Brain pericyte (primary cell): ENCODE results near the gene NBEAL2.

Experiments
- DNase-seq: peaks from one replicate; pipeline ENCODE4 v3.0.0-alpha.2; 2012; ENCODE audit warnings: low read depth, low spot score

NBEAL2 gene, protein sequence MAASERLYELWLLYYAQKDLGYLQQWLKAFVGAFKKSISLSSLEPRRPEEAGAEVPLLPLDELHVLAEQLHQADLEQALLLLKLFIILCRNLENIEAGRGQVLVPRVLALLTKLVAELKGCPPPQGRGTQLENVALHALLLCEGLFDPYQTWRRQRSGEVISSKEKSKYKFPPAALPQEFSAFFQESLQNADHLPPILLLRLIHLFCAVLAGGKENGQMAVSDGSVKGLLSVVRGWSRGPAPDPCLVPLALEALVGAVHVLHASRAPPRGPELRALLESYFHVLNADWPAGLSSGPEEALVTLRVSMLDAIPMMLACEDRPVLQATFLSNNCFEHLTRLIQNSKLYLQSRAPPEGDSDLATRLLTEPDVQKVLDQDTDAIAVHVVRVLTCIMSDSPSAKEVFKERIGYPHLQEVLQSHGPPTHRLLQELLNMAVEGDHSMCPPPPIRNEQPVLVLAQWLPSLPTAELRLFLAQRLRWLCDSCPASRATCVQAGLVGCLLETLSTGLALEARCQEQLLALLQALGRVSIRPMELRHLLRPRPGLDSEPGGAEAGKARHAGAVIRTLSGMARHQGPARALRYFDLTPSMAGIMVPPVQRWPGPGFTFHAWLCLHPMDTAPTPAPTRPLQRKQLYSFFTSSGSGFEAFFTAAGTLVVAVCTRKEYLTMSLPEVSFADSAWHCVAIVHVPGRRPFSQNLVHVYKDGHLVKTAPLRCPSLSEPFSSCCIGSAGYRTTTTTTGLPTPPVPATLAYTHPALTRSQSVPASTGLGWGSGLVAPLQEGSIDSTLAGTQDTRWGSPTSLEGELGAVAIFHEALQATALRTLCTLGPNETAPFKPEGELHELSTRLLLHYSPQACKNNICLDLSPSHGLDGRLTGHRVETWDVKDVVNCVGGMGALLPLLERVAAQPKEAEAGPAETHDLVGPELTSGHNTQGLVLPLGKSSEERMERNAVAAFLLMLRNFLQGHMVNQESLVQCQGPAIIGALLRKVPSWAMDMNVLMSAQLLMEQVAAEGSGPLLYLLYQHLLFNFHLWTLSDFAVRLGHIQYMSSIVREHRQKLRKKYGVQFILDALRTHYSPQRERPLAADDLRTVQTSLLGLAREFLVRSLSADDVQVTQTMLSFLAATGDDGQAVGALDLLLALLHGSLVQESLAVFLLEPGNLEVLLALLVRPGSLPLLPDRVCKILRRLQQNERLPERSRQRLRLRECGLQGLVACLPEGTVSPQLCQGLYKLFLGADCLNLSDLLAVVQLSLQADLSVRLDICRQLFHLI (N-terminal part only)

DNA sequence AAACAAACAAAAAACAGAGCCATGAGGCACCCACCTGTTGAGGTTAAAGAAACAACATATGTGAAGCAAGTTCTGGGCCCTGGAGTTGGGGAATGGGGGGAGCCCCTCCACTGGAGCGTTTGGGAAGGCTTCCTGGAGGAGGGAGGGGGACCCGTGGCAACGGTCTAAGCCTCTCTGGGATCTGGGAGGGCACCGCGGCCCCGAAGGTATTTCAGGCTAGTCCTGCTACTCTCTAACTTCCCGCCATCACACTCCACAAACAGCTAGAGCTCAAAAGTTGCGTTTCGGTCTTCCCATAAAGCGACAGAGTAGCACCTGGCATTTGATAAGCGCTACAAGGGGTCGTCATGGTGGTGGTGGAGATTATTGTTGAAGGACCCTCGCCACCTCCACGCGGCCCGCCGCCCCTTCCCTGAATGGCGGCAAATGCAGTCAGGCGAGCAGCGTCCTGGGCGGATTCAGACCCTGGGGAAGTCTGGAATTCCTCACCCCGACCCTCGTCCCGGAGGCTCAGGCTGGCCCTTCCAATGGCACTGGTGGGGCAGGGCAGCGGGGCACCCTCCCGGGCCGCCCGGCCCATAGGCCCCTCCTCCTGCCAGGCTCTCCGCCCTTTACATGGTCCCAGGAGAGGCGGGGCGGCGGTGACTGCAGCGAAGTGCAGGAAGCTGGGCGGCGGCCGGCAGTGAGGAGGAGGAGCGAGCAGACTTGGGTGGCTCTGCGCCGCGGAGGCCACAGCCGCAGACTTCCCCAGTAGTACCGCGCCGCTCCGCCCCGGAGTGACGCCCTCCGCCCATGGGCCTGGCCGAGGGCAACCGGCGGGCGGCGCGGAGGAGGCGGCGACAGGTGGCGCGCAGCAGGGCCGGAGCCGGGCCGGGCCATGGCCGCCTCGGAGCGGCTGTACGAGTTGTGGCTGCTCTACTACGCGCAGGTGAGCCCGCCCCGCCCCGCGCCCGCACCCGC, at the start of gene NBEAL2:
Gene NBEAL2 (plus strand): TSS at position 682 of the 960 bp plus-strand sequence. CDS start 196 bp downstream, at position 878.
- no peak for DNase-seq

DNA sequence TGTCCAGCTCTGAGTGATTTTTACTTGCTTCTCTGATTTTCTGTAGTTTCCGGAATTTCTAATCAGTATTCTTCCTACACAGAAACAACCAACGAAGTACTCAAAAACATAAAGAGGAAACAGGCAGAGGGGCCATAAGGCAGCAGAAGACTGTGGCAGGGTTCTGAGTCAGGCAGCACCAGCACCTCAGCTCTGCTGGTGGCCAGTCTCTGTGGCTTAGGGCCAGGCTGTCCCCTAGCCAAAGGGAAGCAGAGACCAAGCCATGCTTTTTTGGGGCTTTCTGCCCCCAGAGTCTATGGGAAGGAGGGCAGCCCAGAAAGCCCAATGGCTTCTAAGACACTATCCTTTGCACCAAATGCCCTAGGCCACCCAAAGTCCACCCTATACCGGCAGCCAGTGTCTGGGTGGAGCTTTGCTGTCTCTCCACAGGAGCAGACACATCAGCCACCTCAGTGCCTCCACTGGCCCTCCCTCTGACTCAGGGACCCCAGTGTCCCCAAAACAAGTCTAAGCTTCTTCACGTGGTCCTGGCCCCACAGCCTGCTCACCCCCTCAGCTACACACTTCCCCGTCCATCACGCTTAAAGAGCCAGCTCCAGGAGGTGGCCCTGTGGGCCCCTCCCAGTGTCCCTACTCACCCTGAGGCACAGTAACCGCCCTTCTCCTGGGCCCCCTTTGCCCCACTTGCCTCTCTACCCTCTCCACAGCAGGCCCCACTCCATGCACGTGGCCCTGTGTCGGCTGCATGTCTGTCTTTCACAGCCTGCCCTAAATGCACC, 49.1 kb upstream of the NBEAL2 start:
- DNase-seq: no peak

DNA sequence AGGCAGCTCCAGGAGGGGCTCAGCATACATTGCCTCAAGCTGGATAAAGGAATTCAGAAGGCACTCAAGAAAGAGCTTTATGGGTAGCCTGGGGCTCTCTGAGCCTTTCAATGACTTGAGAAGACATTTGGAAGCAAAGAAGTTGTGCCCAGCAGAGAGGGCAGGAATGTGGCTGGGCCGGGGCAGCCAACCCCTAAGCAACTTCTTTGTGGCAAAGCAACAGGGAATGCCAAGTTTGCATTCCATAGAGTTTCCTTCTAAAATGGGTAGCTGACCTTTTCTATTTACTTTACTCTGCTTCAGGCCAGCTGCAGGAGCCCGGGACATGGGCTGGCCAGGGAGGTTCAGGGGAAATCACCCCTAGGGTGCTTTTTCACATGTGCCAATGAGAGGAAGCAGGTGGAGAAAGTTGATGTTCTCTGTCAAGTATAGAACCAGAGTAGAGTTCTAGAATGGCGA, 48.5 kb upstream of the NBEAL2 start:
- DNase-seq: no peak

DNA sequence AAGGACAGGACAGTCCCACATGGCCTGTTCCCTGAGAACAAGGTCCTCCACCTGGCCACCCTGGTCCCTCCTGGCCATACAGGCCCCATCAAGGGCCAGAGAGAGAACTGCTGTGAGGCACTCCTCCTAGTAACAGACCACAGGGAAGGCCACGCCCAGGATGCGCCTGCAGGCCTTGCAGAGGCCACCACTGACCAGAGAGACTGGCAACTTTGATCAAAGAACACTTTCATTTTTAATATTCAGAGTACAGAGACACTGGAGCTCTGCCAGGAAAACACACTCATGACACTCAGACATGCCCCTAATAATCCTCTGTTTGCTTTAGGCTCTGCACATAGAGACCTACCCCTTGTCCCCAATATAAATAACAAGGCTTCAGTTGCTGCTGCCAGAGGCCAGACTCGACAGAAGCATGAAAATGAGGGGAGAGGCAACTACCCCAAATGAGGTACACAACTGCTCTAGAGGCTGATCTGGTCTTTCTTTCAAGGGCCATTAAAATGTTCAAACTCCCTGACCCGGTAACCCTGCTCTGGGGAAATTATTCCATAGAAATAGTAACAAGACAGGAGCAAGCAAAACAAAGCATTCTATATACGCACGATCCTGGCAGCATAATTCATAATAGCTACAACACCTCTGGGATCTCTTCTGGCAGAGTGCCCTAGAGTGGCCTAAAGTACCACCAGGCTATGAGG, 47.7 kb upstream of the NBEAL2 start:
- DNase-seq: no peak

DNA sequence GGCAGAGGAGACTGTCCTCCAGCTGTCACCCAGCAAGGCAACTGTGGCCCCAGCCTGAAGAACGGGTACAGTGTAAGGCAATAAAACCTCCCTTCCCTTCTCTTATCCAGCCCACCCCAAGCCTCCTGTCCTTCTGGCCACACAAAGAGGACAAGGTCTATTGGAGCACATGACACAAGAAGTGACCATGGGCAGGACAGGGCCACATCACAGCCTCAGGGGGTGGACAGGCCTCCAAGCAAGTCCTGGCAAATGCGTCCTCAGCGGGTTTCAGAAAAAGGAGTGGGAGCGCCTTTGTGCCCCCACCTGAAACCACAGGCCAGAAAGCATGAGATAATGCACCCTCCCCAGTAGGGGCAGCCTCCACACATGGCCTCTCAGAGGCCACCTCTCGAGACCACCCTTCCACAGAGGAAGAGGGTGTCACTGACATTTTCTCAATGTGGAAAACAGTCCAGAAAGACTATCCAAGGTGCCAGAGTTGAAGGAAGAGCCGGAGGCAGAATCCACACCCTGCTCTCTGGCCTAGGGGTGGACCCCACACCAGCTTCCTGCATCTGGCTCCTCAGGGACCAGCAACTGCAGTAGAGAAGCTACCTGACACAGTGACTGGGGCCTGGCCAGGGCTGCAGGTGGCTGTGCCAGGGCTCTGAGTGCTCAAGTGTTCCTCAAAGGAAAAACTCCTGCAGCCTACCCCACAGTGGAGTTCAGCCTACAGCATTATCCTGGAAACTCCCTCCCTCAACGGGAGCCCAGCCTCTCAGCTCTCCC, 46.8 kb upstream of the NBEAL2 start:
- no peak for DNase-seq

DNA sequence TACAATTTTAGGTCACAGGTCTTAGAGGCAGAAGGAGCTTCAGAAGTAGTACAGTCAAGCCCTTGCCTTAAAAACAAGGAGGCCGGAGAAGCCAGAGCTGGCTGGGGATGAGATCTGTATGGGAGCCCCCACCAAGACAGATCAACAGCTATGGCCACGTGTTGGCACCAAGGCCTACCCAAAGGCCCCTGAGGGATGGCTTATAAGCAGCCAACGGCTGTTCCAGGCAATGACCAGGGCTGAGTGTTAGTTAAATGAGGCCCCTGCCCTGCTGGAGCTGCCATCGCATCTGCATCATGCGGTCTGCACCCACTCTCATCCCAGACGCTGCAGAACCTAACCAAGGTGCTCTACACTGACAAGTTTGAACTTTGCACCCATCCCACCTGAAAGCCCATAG, 46.2 kb upstream of the NBEAL2 start:
- no peak for DNase-seq

DNA sequence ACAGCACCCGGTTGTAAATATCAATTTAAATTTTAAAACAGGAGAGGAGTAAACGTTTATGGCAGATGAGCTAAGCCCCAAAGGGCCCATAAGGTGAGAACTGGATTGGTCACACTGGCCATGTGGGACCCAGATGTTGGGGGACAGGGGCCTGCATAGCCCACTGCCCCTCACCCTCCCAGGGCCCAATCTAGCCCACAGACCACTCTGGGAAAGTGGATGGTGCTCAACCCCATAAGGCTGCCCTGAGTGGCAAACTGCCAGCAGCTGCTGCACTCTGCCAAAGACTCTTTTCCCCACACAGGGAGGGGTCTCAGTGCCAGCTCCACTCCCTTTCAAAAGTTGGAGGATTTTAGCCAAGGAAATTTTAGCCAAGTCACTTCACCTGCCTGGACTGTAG, 45.4 kb upstream of the NBEAL2 start:
- no peak for DNase-seq

DNA sequence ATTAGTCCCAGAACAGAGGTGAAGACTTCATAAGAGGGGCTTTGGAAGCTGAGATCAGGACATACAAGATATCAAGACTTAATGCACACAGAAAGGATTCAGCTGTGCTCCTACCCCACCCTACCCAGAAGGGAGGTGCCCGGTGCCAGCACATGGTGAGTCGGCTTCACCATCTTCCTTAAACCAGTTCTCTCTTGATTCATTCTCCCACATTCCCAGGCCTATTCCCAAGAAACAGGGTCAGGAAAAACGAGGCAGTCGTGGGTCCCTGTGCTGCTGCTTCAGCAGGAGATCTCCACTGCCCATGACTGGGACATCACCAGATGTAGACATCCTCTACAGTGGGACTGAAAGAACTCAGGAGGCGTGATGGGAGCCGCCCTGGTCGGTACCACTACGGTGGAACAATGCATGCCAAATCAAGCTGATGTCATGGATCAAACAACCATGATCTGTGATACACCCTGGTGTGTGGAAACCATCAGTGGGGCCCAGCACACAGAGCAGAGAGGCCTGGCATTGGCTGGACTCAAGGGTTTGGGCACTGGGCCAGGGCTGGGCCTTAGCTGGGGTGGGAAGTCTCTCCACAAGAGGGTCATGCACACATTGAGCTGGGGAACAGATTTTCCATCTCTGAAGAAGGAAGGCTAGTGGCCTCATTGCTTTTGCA, 44.8 kb upstream of the NBEAL2 start:
- DNase-seq: no peak

DNA sequence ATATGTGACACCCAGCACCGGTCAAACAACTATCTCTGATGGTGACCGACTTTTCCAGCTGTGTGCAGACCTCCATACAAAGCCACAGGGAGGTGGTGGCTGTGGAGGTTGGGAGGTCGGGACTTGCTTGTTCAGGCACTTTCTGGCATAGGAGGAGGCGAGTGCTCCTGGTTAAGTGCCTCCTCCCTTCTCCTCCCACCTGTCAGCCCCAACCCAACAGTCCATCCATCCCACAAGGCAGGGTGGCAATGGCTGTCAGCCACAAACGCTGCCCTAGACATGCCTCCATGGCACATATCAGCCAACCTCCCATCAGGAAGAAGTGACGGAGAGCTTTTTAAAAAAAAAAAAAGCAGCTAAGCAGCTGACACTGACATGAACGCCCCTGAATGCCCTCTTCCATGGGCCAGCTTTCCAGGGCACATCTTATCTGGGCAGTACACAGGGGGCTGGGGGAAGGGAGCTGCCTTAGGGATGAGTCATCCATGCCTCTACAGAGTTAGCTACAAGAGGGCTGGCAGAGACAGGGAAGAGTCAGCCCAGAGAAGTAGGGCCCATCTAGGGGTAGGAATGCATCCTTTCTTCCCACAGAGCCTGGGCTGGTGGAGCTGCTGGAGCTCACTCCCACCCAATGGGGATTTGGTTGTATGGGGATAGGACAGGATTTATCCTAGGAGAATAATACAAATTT, 44.2 kb upstream of the NBEAL2 start:
- DNase-seq: peak; percentile 66

DNA sequence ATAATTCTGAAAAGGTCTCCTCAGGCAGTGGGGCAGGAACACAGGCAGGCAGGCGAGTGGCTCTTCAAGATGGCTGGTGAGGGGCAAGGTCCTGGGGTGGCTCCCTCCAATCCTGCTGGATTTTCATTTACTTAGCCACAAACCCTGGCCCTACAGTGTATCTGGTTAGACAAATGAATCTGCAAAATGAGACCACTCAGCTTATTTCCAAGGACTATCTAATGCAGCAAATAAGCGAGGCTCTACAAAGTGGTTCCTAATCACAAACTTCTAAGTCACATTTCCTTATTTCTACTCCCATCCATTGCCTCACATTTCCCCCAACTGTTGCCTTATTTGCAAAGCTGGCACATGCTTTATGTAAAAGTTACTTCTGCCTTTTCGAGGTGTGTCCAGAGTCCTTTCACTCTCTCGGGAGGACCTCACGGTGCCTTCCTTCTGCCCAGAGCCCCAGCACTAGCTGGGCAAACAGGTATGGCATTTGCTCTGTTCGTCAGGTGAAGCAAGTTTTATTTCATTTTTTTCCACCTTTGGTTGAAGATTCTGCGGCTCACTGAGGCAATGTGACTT, 43.4 kb upstream of the NBEAL2 start:
- no peak for DNase-seq

DNA sequence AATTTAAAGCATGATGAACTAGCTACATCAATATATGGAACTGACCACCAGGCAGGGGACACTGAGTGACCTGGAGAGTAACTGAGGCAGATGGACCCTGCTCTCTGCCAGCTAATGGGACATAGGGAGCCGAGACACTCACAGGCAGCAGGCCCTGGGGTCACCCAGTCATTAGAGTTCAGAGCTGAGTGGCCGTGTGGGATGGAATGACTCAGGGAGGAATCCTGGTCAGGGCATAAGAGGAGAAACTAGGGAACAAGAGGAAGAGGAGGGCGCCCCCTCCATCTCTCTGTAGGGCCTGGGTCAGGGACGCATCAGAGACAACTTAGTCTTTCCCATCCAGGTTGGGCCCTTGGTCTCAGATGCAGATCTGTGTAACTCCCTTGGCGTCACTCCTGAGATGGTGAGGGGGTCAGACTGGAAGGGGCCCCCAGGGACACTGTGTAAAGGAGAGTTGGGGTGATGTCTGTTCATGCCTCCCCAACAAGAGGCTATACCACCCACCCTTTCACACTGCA, 42.7 kb upstream of the NBEAL2 start:
- DNase-seq: no peak

DNA sequence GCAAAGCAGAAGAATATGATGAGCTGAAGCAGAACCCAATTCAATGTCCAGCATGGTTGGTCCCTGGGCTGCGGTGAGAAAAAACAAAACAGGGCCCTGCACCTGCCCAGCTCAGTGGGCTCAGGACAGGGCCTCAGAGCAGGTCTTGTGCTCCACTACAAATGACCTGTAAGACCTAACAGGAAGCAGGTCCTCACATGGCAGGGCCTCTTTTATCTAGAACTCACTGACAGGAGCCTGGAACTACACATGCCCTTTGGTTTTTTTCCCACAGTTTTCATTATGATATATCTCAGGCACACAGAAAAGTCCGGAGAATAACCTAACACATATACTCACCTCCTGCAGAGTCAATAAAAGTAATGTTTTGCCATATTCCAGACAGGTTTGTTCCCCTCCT, 41.3 kb upstream of the NBEAL2 start:
- DNase-seq: no peak

DNA sequence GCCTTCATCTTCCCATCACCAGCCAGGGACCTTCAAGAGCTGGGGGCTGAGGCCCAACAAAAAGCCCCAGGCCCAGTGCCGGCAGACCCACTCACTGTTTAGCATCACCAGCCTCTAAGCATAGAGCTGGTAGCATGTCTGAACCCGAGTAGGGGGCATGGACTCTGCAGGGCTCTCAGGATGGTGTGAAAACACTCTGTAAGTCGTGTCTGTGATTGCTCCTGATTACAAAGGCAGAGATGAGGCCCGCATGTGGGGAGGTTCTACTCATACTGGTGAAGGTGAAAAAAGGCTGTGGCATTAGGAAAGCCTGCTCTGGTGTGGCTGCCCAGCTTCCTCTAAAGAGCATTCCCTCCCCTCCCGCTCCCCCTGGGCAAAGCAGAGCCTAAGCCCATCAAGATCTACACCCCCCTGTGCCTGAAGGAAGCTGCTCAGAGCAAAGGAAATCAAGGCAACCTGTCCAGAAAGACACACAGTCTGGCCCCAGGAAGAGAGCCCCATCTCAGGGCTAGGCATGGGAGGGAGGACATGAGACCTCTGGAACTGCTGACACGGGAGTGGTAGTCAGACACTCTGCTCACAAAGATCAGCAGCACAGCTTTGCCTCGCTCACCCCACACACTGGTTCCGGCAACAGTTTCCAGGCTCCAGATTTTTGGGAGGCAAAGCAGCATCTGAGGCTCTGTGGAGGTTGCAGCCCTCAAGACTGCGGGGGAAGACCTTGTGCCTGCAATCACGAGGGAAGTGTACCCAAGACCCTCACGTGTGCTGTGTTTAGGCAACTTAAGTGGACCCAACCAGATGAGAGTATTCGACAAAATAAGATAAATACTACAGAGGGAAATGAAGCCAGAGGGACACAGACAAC, 39.7 kb upstream of the NBEAL2 start:
- DNase-seq: no peak

DNA sequence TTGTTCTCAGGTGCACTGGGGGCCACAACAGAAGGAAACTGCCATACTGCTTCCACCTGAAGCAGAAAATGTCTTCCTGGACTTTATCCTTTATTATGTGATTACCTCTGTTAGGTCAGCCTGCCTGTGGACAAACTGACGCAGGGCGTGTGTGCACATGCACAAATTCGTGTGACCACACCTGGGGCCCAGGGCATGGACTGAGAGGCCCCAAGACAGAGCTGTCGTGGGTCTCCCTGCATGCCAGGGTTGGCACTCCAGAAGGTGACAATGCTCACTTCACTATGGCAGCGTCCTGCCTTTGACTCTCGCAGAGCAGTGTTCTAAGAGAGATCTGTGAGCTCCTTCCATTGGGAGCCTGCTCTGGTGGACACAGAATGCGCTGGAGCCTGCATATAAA, 37.4 kb upstream of the NBEAL2 start:
- no peak for DNase-seq

DNA sequence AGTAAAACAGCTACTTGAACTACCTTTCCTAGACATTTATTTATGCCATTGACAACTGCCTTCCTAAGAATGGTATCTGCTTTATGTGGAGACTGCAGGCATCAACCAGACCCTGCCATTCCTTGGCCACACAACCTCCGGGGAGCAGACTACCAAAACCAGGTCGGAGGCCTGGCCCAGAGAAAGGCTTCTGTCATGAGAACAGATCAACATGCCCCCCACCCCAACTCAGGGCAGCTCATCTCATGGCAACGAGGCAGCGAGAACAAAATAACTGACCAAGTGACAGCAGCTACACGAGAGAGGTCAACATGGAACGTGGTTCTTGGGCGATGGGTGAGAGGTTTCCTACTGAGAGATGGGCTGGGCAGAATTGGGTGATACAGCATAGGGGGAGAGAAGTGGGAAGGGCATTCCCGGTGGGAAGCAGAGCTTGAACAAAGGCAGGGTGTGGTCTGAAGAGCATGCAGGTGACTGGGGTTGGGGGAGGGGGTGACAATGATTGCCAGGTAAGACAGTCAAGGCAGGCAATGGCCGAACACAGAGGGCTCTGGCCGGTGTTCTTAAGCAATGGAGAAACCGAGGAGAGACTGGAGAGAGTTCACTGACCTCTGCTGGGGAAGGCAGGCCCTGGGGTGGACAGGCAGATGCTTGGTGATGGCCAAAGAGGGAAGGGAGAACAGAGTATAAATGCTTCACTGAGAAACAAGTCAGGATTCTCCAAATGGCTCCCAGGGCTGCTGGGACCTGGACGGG, 36.8 kb upstream of the NBEAL2 start:
- DNase-seq: no peak
